Lower lobe of right lung (tissue), 2 donors: ENCODE results near the gene PRKCH. TPM values are rescaled to one million over a fixed set of nuclear protein-coding genes. Genes with fewer than 3 reads are reported as not detected.

Experiments
- ATAC-seq, 2 donors: fragments of 200-7000 bp; cut with Tn5 transposase; one replicate each; pipeline ENCODE4 v1.9.1; 2020 to 2022; ENCODE audit warnings: mild to moderate bottlenecking in 2 of 2, moderate library complexity in 2 of 2
- DNase-seq: peaks from one replicate; pipeline ENCODE4 v3.0.0-alpha.2; 2020
- H3K27ac ChIP-seq: fragments of 200-600 bp; one replicate; pipeline ENCODE4 v1.8.0; 2022
- H3K27me3 ChIP-seq: fragments of 200-600 bp; one replicate; pipeline ENCODE4 v1.8.0; 2022; ENCODE audit warnings: low read depth
- H3K36me3 ChIP-seq: fragments of 200-600 bp; one replicate; pipeline ENCODE4 v1.8.0; 2022; ENCODE audit warnings: mild to moderate bottlenecking
- H3K4me1 ChIP-seq: fragments of 200-600 bp; one replicate; pipeline ENCODE4 v1.8.0; 2022
- H3K4me3 ChIP-seq: fragments of 200-600 bp; one replicate; pipeline ENCODE4 v1.8.0; 2022; ENCODE audit warnings: mild to moderate bottlenecking
- H3K9me3 ChIP-seq: fragments of 200-600 bp; one replicate; pipeline ENCODE4 v1.8.0; 2022
- CTCF ChIP-seq: fragments of 200-600 bp; IDR thresholded peaks from one replicate; pipeline ENCODE4 v1.8.0; 2022; ENCODE audit warnings: antibody characterized with exemption, mild to moderate bottlenecking
- intact Hi-C: fragments of 100-400 bp; cut with DNase I; formaldehyde crosslinking; loops from one replicate; pipeline ENCODE4 v1.11.0; 2022
- total RNA-seq: library from RNA; stranded (reverse); fragmentation: NEBNext Ultra II Directional; extraction: Animal tissue kit (Norgen Biotek cat#: 25700); gene quantifications from one replicate; pipeline ENCODE4 v1.2.1, GENCODE V29; 2021
- donor health status: DM: no; HTN: yes; CAD: no; lungs with severe emphysema.

PRKCH gene
- total RNA-seq, 1 donor from 2014 or later: 60.9 TPM

GRCh38 chr14:61355892-61356325, 34.5 kb downstream of the PRKCH start:
- intact Hi-C loops: no loop called here
- DNase-seq (peak; percentile 62), ATAC-seq (peak; percentile 93 to 94)
- no peak for TF ChIP-seq CTCF
- H3K4me1 ChIP-seq: peaks cover 32% of the 10 kb centered on the region
- H3K4me3 ChIP-seq: no peak overlapping the region
- H3K27ac ChIP-seq: peak overlapping the region; percentile 56
- H3K9me3 ChIP-seq: no peaks in the 10 kb centered on the region
- H3K36me3 ChIP-seq: no peaks in the 10 kb centered on the region
- no peaks in the 10 kb centered on the region for H3K27me3 ChIP-seq

- TF ChIP-seq CTCF: no peak
- Histone ChIP-seq H3K4me1 (peaks cover 28% of the 10 kb centered on the region), H3K9me3 (no peaks in the 10 kb centered on the region), H3K36me3 (no peaks in the 10 kb centered on the region), H3K27me3 (no peaks in the 10 kb centered on the region), H3K4me3 (no peak overlapping the region), H3K27ac (no peak overlapping the region)
- ATAC-seq (no peak), DNase-seq (no peak)
- intact Hi-C loops: no loop called here
Measured at GRCh38 chr14:61357123-61357522, 35.7 kb downstream of the PRKCH start.

- DNase-seq (no peak), ATAC-seq (peak in 1 of 2 donors; percentile 26)
- H3K27ac ChIP-seq: no peak overlapping the region
- intact Hi-C loops: no loop called here
- TF ChIP-seq CTCF: no peak
- H3K4me1 ChIP-seq: peaks cover 28% of the 10 kb centered on the region
- no peaks in the 10 kb centered on the region for H3K27me3 ChIP-seq
- no peaks in the 10 kb centered on the region for H3K36me3 ChIP-seq
- H3K4me3 ChIP-seq: no peak overlapping the region
- no peaks in the 10 kb centered on the region for H3K9me3 ChIP-seq
Measured at GRCh38 chr14:61358554-61359226, 37.3 kb downstream of the PRKCH start.

GRCh38 chr14:61360796-61361525, 39.6 kb downstream of the PRKCH start:
- no peaks in the 10 kb centered on the region for H3K36me3 ChIP-seq
- H3K27me3 ChIP-seq: no peaks in the 10 kb centered on the region
- H3K9me3 ChIP-seq: no peaks in the 10 kb centered on the region
- TF ChIP-seq CTCF: no peak
- intact Hi-C loops: no loop called here
- H3K4me1 ChIP-seq: peaks cover 46% of the 10 kb centered on the region
- ATAC-seq (no peak), DNase-seq (no peak)
- no peak overlapping the region for H3K4me3 ChIP-seq
- no peak overlapping the region for H3K27ac ChIP-seq

- no peak overlapping the region for H3K27ac ChIP-seq
- no peaks in the 10 kb centered on the region for H3K27me3 ChIP-seq
- no peaks in the 10 kb centered on the region for H3K36me3 ChIP-seq
- H3K9me3 ChIP-seq: no peaks in the 10 kb centered on the region
- no peak overlapping the region for H3K4me3 ChIP-seq
- intact Hi-C loops: no loop called here
- no peak for ATAC-seq
- peaks cover 50% of the 10 kb centered on the region for H3K4me1 ChIP-seq
- DNase-seq: no peak
- TF ChIP-seq CTCF: no peak
Measured at GRCh38 chr14:61362072-61362750, 40.8 kb downstream of the PRKCH start.
